Measurements from ENCODE around the gene CATSPER3.
"Not testable (repeated sequence)": the region's sequence is repeated elsewhere in the genome, so short reads cannot be mapped to it uniquely, and the experiment has no call there.

CATSPER3 gene

GRCh38 chr5:134975843-134976242 is 8.1 kb downstream of the CATSPER3 start:
- no peak for DNase-seq

GRCh38 chr5:134976841-134977240 is 9.1 kb downstream of the CATSPER3 start:
- DNase-seq: no peak

DNA sequence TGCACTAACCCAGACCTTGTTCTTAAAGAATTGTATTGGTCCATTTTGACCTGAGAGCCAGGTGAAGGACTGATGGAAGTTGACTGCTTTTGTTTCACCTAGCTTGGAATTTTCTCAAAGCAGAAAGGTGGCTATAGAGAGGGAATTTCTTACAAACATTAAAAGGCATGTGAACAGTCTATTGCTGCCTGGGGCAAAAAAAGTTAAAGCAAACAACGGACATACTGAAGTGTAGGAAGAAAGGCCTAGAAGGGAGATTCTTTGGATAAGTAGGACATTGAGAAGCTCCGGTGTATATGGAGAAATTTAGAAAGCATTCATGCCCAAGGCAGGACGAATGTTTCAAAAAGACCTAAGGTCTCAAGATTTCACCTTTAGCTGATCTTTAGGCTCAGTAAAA is 11.7 kb downstream of the CATSPER3 start:
- DNase-seq: no peak

- DNase-seq: no peak
Observed at GRCh38 chr5:134982230-134982629, 14.5 kb downstream of the CATSPER3 start.

GRCh38 chr5:134989266-134989830 is 21.6 kb downstream of the CATSPER3 start:
- no peak for DNase-seq

- not testable (repeated sequence) for DNase-seq
Observed at GRCh38 chr5:134990183-134990582, 22.5 kb downstream of the CATSPER3 start.

DNA sequence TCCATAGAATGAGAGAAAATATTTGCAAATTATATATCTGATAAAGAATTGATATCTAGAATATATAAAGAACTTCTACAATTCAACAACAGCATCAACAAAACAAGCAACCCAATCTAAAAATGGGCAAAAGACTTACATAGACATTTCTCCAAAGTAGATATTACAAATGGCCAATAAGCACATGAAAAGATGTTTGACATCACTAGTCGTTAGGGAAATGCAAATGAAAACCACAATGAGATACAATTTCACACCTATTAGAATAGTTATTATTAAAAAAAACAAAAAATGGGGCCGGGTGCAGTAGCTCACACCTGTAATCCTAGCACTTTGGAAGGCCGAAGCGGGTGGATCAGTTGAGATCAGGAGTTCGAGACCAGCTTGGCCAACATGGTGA is 24.4 kb downstream of the CATSPER3 start:
- no peak for DNase-seq

DNA sequence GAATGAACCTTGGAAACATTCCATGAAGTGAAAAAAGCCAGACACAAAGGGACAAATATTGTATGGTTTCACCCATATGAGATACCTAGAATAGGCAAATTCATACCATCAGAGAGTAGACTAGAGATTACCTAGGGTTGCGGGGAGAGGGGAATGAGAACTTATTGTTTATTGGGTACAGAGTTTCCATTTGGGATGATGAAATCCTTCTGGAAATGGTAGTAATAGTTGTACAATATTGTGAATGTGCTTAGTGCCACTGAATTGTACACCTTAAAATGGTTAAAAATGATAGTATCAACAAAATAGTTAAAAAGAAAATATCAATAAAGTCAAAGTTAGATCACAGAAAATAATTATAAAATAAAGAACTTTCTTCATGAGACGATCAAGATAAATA is 25.5 kb downstream of the CATSPER3 start:
- DNase-seq: no peak

GRCh38 chr5:134994560-134995156 is 27.0 kb downstream of the CATSPER3 start:
- no peak for DNase-seq

DNA sequence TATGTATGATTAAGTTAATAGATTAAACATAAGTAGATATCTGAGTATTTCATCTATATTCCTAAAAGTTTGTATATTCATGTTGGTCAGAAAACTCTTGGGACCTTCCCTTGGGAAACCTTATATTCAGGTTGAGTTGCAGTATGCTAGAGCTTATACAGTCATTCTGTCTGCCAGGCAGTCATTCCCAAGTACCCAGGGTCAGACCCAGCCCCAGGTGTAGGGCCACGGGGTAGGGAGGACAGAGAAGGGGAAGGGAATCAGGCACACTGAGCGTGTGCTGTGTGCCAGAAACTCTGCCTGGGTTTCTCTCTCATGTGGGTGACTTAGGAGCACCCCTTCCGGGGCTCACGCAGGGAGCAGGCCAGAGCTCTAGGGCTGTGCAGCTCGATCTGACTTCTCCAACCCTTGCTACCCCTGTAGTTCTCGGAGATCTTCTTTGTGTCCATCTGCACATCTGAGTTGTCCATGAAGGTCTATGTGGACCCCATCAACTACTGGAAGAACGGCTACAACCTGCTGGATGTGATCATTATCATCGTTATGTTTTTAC is 28.2 kb downstream of the CATSPER3 start:
- DNase-seq: no peak

GRCh38 chr5:134997015-134997414 is 29.3 kb downstream of the CATSPER3 start:
- no peak for DNase-seq

- not testable (repeated sequence) for DNase-seq
Observed at GRCh38 chr5:134998068-134998467, 30.4 kb downstream of the CATSPER3 start.

DNA sequence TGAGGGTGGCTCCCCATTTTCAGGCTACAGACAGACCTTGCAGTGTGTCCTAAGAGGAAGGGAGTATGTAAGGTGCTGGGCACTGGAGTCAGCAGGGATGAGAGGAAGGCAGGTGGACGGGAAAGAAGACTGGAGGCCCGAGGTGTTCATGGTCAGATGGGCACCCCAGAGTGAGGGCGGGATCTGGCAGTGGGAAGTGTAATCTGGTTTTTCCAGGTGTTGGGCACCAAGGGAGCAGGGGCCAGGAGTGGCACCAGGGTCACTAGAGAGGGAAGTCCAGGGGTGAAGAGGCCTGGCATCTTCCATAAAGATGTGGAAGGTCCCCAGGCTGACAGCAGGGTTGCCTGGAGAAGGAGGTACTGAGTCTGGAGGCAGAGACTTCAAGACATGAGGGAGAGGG is 36.7 kb downstream of the CATSPER3 start:
- DNase-seq: no peak

DNA sequence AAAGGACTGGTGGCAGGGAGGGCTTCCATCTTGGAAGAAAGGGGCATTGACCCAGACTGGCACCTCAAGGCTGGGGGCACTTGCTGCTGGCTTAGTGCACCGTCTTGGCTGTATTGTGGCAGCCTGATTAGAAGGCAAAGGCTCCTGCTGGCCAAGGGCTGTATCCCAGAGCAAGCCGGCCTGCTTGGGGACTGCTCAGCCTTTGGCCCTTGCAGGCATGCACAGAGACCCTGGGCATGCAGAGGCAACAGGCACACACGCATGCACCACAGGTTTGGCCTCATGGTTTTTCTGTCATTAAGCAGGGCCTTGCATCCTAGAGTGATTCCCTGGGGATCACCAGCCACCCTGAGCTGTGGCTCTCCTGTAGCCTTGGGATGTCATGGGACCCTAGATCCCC is 37.4 kb downstream of the CATSPER3 start:
- no peak for DNase-seq

DNA sequence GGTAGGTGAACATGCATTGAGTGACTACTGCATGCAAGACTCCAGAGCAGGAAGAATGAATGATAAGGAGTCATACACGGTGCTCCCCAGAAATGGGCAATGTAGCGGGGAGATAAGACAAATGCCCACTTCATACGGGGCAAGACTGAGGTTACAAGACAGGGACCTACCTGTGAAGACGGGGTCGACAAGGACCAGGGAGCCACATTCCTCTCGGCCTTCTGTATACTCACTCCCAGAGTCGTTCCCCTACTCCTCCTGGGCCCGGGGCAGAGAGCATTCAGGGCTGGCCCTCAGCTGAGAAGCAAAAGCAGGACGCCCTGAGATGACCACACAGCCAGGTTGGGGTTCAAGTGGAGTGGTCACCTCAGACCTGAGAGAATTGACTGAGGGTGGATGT is 39.6 kb downstream of the CATSPER3 start:
- no peak for DNase-seq

DNA sequence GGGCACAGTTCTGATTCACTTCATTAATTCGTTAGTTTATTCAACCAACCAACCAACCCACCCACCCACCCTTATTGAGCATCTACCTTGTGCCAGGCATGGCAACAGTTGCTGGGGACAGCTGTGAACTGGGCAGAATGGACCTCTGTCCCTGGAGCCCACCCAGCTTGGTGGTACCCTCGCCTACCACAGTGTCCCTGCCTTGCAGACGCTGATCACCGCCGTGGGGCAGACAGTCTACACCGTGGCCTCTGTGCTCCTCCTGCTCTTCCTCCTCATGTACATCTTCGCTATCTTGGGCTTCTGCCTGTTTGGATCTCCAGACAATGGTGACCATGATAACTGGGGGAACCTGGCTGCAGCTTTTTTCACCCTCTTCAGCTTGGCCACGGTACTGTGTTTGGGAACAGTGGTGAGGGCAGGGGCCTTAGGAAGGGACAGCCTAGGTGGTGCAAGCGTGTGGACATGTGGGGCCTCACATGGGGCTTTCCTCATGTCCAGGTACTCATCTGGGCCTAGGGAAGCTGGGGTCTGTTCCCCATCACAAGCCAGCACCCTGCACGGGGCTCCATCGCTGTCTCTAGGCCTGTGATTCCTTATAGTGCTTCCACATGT is 40.1 kb downstream of the CATSPER3 start:
- no peak for DNase-seq

DNA sequence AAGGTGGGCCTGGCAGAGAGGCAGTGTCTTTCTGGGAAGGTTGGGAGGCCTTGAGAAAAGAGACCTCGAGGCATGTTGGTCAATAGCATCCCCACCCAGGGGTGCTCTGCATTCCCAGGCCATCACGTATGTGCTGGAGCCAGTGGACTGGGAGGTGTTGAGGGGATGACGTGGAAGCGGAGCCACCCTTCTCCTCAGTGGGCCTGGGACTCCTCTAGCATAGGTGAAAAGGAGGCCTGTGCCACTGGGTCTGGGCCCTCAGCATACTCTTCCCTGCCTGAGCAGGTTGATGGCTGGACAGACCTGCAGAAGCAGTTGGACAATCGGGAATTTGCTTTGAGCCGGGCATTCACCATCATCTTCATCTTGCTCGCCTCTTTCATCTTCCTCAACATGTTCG is 40.8 kb downstream of the CATSPER3 start:
- no peak for DNase-seq

DNA sequence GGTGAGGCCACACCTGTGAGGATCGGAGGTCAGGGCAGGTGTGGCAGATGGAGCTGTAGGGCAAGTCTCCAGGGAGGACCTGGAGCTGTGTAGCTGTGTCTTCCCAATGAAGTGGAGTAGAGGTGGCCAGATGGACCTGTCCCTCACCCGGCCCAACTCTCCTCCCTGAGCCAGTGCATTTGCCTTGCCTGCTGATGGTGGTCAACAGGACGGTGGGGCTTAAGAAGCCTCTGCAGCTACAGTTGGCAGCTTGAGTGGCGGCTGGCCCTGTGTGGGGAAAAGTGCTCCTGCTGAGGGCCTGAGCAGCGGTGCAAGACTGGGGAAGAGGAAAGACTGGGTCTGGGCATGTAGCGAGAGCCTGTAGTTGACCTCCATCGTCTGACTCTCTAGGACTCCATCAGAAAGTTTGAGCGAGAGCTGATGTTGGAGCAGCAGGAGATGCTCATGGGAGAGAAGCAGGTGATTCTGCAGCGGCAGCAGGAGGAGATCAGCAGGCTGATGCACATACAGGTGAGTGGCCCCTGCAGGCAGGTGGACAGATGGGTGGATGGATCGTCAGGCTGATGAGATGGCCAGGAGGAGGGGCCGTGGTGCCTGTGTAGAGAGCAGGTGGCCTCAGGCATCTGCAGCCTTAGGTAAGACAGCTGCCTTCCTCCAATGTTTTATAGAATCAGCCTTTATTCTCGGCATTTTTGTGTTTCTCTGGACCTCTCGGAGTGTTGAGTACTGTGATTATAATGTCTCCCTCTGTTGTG is 41.5 kb downstream of the CATSPER3 start:
- DNase-seq: no peak

- DNase-seq: no peak
Observed at GRCh38 chr5:135009736-135010501, 42.2 kb downstream of the CATSPER3 start.

DNA sequence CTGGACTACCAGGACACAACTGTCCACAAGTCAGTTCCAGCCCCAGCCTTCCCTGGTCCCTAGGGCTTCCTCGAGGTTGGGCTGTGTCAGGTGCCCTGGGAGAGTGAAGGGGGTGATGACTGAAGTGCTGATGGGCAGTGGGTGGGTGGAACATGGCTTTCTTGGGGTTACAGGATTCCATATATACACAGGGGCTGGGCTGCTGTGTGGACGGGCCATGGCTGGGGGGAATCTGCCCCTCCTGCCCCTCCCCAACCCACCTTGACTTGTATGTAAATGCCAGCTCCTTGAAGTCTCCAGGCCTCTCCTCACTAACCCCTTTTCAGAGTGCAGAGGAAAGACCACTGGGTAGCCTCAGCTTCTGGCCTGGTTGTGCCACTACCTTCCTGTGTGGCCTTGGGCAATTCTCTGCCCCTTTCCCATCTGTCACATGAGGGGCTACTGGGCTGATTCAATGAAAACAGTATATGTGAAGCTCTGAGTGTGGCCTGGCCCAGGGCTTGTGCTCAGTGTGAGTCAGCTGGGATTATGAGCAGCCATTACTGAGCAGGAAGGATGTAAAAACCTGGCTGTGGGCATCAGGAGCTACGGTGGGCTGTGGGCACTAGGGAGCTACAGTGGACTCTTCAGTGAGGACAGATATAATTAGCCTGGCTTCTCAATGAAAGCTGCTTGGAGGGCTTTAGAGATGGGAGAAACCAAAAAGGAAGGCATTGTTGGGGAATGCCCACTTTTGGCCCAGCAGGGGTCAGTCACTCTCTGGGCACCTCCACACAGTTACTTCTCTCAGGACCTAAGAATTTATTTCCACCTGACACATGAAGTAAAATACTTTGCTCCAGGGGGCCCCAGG is 43.0 kb downstream of the CATSPER3 start:
- DNase-seq: no peak

- DNase-seq: no peak
Observed at GRCh38 chr5:135011355-135012032, 43.8 kb downstream of the CATSPER3 start.
